HCT116 (cell line): ENCODE measurements around the gene SHISA4. TPM values are rescaled to one million over a fixed set of nuclear protein-coding genes. Genes with fewer than 3 reads are reported as not detected.

Source experiments
- ATAC-seq: fragments of 200-7000 bp; cut with Tn5 transposase; 2 replicates; pipeline ENCODE4 v1.9.1; 2020; ENCODE audit warnings: mild to moderate bottlenecking, moderate library complexity
- BruUV-seq: library from RNA; stranded (reverse); fragments of 400-500 nt; replicated peaks from 2 replicates; lab custom pipeline; 2021; lab: Mats Ljungman, UMichigan
- CTCF ChIA-PET: fragments of 300-600 bp; sonication (Branson Sonifier 250); formaldehyde crosslinking; loops from one replicate; lab custom pipeline; 2021; ENCODE audit warnings: antibody characterized with exemption; lab: Charles Lee
- POLR2A ChIA-PET: fragments of 300-600, 350-600 bp; sonication (Branson Sonifier 250); formaldehyde crosslinking; loops from one replicate; lab custom pipeline; 2021; ENCODE audit warnings: antibody characterized with exemption; lab: Charles Lee
- RAD21 ChIA-PET, 2 experiments: fragments of 300-600 bp; sonication (Branson Sonifier 250); formaldehyde crosslinking; loops; one replicate each; lab custom pipeline; 2023; ENCODE audit warnings: low total read pairs in 2 of 2; ENCODE audit not compliant: uncharacterized antibody in 2 of 2, unreplicated experiment in 2 of 2, low non-redundant PET in 1 of 2; lab: Charles Lee
- DNase-seq: peaks from one replicate; pipeline ENCODE4 v3.0.0-alpha.2; 2010; ENCODE audit warnings: low read depth, low spot score
- H2AFZ ChIP-seq: fragments of 200-600 bp; shearing (Covaris generic), sonication (generic); 2 replicates; pipeline ENCODE4 v1.6.1; 2017; ENCODE audit warnings: low read depth, mixed run types, mixed read lengths, antibody characterized with exemption, low read length; ENCODE audit not compliant: poor library complexity, severe bottlenecking
- H3K27ac ChIP-seq: 2 replicates; pipeline ENCODE4 v1.5.1; 2012; ENCODE audit warnings: low read depth, low read length
- H3K27me3 ChIP-seq: fragments of 200-600 bp; sonication (generic); 2 replicates; pipeline ENCODE4 v1.6.1; 2016; ENCODE audit warnings: mixed run types, low read length, mixed read lengths; ENCODE audit not compliant: insufficient read depth
- H3K36me3 ChIP-seq, 2 experiments: fragments of 200-500 bp in 1 of 2; fragments of 200-600 bp in 1 of 2; sonication (Bioruptor generic) in 1 of 2; sonication (generic) in 1 of 2; 2 replicates each; pipeline versions ENCODE4 v1.5.1 to v1.6.1; 2014 to 2016; ENCODE audit warnings: low read length in 2 of 2, inconsistent platforms in 1 of 2, mixed read lengths in 1 of 2, mixed run types in 1 of 2; ENCODE audit not compliant: insufficient read depth in 2 of 2, control insufficient read depth in 1 of 2
- H3K4me1 ChIP-seq, 2 experiments: fragments of 200-600 bp in 1 of 2; sonication (generic) in 1 of 2; 2 replicates each; pipeline versions ENCODE4 v1.5.1 to v1.6.1; 2012 to 2017; ENCODE audit warnings: low read length in 2 of 2, inconsistent platforms in 1 of 2, mild to moderate bottlenecking in 1 of 2, mixed read lengths in 1 of 2, mixed run types in 1 of 2, moderate library complexity in 1 of 2; ENCODE audit not compliant: insufficient read depth in 2 of 2, control insufficient read depth in 1 of 2
- H3K4me2 ChIP-seq: fragments of 200-600 bp; sonication (generic); 2 replicates; pipeline ENCODE4 v1.6.1; 2017; ENCODE audit warnings: mixed run types, low read length, mixed read lengths
- H3K4me3 ChIP-seq, 2 experiments: fragments of 200-600 bp in 1 of 2; sonication (generic) in 1 of 2; replicated peaks in 1 of 2; 2 replicates each; pipeline ENCODE4 v1.5.1; 2011 to 2016; ENCODE audit warnings: low read length in 2 of 2, control low read depth in 1 of 2, low read depth in 1 of 2, mild to moderate bottlenecking in 1 of 2, mixed read lengths in 1 of 2, mixed run types in 1 of 2
- H3K79me2 ChIP-seq: fragments of 200-600 bp; sonication (generic); 2 replicates; pipeline ENCODE4 v1.6.1; 2017; ENCODE audit warnings: mild to moderate bottlenecking, mixed run types, low read length, moderate library complexity, mixed read lengths; ENCODE audit not compliant: insufficient read depth
- H3K9ac ChIP-seq: fragments of 200-600 bp; sonication (generic); 2 replicates; pipeline ENCODE4 v1.6.1; 2016; ENCODE audit warnings: low read length, mixed read lengths
- H3K9me2 ChIP-seq: fragments of 200-600 bp; sonication (generic), shearing (Covaris generic); 2 replicates; pipeline ENCODE4 v1.6.1; 2017; ENCODE audit warnings: mixed run types, mild to moderate bottlenecking, moderate library complexity; ENCODE audit not compliant: insufficient read depth
- H3K9me3 ChIP-seq, 2 experiments: fragments of 200-500 bp in 1 of 2; fragments of 200-600 bp in 1 of 2; sonication (Bioruptor generic) in 1 of 2; sonication (generic) in 1 of 2; 2 replicates each; pipeline ENCODE4 v1.6.1; 2014 to 2017; ENCODE audit warnings: low read length in 2 of 2, mixed read lengths in 2 of 2, inconsistent platforms in 1 of 2, low read depth in 1 of 2, mild to moderate bottlenecking in 1 of 2, mixed run types in 1 of 2, moderate library complexity in 1 of 2; ENCODE audit not compliant: control insufficient read depth in 1 of 2, insufficient read depth in 1 of 2
- H4K20me1 ChIP-seq: fragments of 200-600 bp; sonication (generic), shearing (Covaris generic); 2 replicates; pipeline ENCODE4 v1.6.1; 2017; ENCODE audit warnings: mixed run types, mild to moderate bottlenecking, moderate library complexity; ENCODE audit not compliant: insufficient read depth
- RAD21 ChIP-seq: IDR thresholded peaks from 2 replicates; pipeline ENCODE4 v1.6.1; 2012; ENCODE audit warnings: low read depth, mild to moderate bottlenecking
- SP1 ChIP-seq: IDR thresholded peaks from 2 replicates; pipeline ENCODE4 v1.6.1; 2012; ENCODE audit warnings: low read depth
- YY1 ChIP-seq: IDR thresholded peaks from 2 replicates; pipeline ENCODE4 v1.6.1; 2011; ENCODE audit warnings: low read length, low read depth, moderate library complexity, mild to moderate bottlenecking; ENCODE audit not compliant: insufficient replicate concordance; ENCODE audit errors: extremely low read depth
- ZFX ChIP-seq: fragments of 450-650 bp; IDR thresholded peaks from 2 replicates; pipeline ENCODE4 v1.6.1; 2017
- intact Hi-C: fragments of 100-400 bp; cut with micrococcal nuclease; formaldehyde crosslinking; loops from 2 replicates; pipeline ENCODE4 v1.10.0; 2022
- total RNA-seq: library from RNA; stranded (reverse); gene quantifications from one replicate; pipeline ENCODE4 v1.2.1, GENCODE V29; 2021; ENCODE audit not compliant: unreplicated experiment
- TF ChIP-seq, protein P1 (sequence below): IDR thresholded peaks from 2 replicates; pipeline ENCODE4 v1.6.1; 2011; ENCODE audit warnings: mild to moderate bottlenecking, low read length, moderate library complexity; ENCODE audit not compliant: insufficient replicate concordance; ENCODE audit errors: extremely low read depth
- TF ChIP-seq, protein P2 (sequence below): IDR thresholded peaks from 2 replicates; pipeline ENCODE4 v1.6.1; 2012

Gene SHISA4
- total RNA-seq, 1 experiment from 2014 or later, result 15.2 TPM

DNA sequence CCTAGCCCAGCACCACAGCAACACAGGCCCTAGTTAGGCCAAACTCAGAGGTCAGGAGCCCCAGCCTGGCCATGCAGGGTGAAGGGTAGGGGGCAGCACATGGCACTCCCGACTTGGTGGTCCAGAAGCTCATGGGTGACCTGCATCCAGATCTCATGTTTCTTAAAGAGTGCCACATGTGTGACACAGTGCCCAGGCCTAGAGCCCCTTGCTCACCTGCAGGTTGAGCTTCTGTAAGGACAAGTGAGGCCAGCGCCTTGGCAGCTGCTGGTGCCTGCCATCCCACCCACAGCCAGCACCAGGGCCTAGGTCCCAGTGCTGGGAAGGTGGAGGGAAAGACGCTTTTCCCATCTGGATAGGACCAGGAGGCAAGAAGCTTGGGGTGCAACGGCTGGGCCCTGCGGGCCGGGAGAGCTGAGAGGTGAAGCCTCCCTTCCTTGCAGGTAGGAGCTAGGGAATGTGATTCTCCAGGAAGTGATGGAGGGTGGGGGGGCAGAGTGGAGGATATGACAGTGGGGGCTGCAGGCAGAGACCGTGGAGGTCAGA lies 6.5 kb downstream of the SHISA4 start:
- no peaks in the 10 kb centered on the region for H3K27me3 ChIP-seq
- no peaks in the 10 kb centered on the region for H3K9me3 ChIP-seq
- ATAC-seq (no peak), DNase-seq (no peak)
- ChIA-PET CTCF (interaction anchor here (0.6 to 6.8 kb wide), 26 partner anchors 8 to 295 kb away, joined by 3 to 99 read pairs (median 5); partner anchors contain the start of genes ELF3, LMOD1, RNPEP and TIMM17A), RAD21 (interaction anchor here (1.0 to 1.7 kb wide), 7 partner anchors 15 to 115 kb away, joined by 3 to 22 read pairs (median 5); partner anchors contain the start of genes ELF3 (in 1 of the 2) and IPO9 (in 1 of the 2)), POLR2A (interaction anchor here (0.6 to 1.6 kb wide), 8 partner anchors 9 to 223 kb away, joined by 3 to 9 read pairs (median 4); partner anchors contain the start of genes ELF3 and TIMM17A)
- H3K79me2 ChIP-seq, result no peaks in the 10 kb centered on the region
- no peak overlapping the region for H2AFZ ChIP-seq
- H4K20me1 ChIP-seq, result no peaks in the 10 kb centered on the region
- BruUV-seq, result no TSS peak
- peaks cover 4 to 18% of the 10 kb centered on the region in 2 experiments; a peak in 3 of 4 replicates for H3K4me1 ChIP-seq
- intact Hi-C loops, result loop anchor here (5.0 kb wide), 1 partner anchor 62 kb away; the partner anchor contains the start of gene TIMM17A
- TF ChIP-seq SP1 (no peak), YY1 (no peak), ZFX (no peak), RAD21 (no peak)
- TF ChIP-seq, protein P1, sequence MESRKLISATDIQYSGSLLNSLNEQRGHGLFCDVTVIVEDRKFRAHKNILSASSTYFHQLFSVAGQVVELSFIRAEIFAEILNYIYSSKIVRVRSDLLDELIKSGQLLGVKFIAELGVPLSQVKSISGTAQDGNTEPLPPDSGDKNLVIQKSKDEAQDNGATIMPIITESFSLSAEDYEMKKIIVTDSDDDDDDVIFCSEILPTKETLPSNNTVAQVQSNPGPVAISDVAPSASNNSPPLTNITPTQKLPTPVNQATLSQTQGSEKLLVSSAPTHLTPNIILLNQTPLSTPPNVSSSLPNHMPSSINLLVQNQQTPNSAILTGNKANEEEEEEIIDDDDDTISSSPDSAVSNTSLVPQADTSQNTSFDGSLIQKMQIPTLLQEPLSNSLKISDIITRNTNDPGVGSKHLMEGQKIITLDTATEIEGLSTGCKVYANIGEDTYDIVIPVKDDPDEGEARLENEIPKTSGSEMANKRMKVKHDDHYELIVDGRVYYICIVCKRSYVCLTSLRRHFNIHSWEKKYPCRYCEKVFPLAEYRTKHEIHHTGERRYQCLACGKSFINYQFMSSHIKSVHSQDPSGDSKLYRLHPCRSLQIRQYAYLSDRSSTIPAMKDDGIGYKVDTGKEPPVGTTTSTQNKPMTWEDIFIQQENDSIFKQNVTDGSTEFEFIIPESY, result no peak
- TF ChIP-seq, protein P2, sequence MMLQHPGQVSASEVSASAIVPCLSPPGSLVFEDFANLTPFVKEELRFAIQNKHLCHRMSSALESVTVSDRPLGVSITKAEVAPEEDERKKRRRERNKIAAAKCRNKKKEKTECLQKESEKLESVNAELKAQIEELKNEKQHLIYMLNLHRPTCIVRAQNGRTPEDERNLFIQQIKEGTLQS, result no peak
- no peak overlapping the region for H3K4me3 ChIP-seq
- no peak overlapping the region for H3K27ac ChIP-seq
- no peaks in the 10 kb centered on the region for H3K36me3 ChIP-seq
- no peak overlapping the region for H3K4me2 ChIP-seq
- H3K9me2 ChIP-seq, result no peaks in the 10 kb centered on the region
- H3K9ac ChIP-seq, result no peak overlapping the region
